ACC112 (cell line): ENCODE measurements around the gene STARD7.

Experiments
- H2AFZ ChIP-seq: fragments of 200-600 bp; sonication (generic); one replicate; pipeline ENCODE4 v1.6.0; 2017; ENCODE audit warnings: antibody characterized with exemption, low read length; ENCODE audit not compliant: unreplicated experiment
- H3K27ac ChIP-seq: fragments of 200-600 bp; sonication (generic); 2 replicates; pipeline ENCODE4 v1.5.1; 2014; ENCODE audit warnings: low read depth, mild to moderate bottlenecking, antibody characterized with exemption, low read length, moderate library complexity
- H3K27me3 ChIP-seq: fragments of 200-600 bp; sonication (generic); 2 replicates; pipeline ENCODE4 v1.6.1; 2014; ENCODE audit warnings: mild to moderate bottlenecking, antibody characterized with exemption, low read length, moderate library complexity, mixed read lengths; ENCODE audit not compliant: insufficient read depth
- H3K36me3 ChIP-seq: fragments of 200-600 bp; sonication (generic); 2 replicates; pipeline ENCODE4 v1.6.1; 2016; ENCODE audit warnings: mild to moderate bottlenecking, antibody characterized with exemption, low read length, moderate library complexity, mixed read lengths; ENCODE audit not compliant: insufficient read depth
- H3K4me1 ChIP-seq: fragments of 200-600 bp; sonication (generic); one replicate; pipeline ENCODE4 v1.6.1; 2016; ENCODE audit warnings: low read length, mixed read lengths; ENCODE audit not compliant: insufficient read depth, unreplicated experiment, control insufficient read depth
- H3K4me3 ChIP-seq: fragments of 200-600 bp; sonication (generic); 2 replicates; pipeline ENCODE4 v1.5.1; 2014; ENCODE audit warnings: mild to moderate bottlenecking, low read depth, low read length
- H3K79me2 ChIP-seq: fragments of 200-600 bp; sonication (generic); one replicate; pipeline ENCODE4 v1.6.0; 2016; ENCODE audit warnings: low read length; ENCODE audit not compliant: control insufficient read depth, unreplicated experiment, insufficient read depth

Gene STARD7

DNA sequence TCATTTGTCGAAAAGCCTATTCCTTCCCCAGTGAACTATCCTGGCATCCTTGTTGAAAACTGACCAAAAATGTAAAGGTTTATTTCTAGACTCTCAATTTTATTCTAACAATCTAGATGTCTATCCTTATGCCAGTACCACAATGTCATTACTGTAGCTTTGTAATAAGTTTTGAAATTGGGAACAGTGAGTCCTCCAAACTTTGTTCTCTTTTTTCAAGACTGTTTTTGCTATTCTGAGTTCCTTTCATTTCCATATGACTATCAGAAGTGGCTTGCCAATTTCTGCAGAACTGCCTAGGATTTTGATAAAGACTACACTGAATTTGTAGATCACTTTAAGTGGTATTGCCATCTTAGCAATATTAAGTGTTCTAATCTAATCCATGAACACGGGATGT, 9.7 kb downstream of the STARD7 start:
- Histone ChIP-seq H3K4me3 (no peak overlapping the region), H3K4me1 (peaks cover 35% of the 10 kb centered on the region), H3K27ac (no peak overlapping the region), H3K36me3 (peaks cover 12% of the 10 kb centered on the region), H3K79me2 (peaks cover 88% of the 10 kb centered on the region), H2AFZ (no peak overlapping the region), H3K27me3 (no peaks in the 10 kb centered on the region)

DNA sequence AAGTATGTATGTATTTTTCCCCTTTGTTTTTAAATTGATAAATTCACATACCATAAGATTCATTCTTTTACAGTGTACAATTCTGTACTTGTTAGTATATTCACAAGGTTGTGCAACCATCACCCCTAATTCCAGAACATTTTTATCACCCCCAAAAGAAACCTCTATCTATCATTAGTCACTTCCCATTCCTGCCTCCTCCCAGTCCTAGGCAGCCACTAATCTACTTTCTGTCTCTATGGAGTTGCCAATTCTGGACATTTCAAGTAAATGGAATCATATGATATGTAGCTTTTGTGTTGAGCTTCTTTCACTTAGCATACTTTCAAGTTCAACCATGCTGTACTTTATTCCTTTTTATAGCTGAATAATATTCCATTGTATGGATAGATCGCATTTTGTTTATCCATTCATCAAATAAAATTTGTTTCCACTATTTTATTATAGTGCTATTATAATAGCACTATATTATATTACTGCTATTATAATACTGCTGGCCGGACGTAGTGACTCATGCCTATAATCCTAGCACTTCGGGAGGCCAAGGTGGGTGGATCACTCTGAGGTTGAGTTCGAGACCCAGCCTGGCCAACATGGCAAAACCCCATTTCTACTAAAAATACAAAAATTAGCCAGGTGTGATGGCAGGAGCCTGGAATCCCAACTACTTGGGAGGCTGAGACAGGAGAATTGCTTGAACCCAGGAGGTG, 10.9 kb downstream of the STARD7 start:
- no peaks in the 10 kb centered on the region for H3K27me3 ChIP-seq
- H2AFZ ChIP-seq = no peak overlapping the region
- peaks cover 22% of the 10 kb centered on the region for H3K36me3 ChIP-seq

DNA sequence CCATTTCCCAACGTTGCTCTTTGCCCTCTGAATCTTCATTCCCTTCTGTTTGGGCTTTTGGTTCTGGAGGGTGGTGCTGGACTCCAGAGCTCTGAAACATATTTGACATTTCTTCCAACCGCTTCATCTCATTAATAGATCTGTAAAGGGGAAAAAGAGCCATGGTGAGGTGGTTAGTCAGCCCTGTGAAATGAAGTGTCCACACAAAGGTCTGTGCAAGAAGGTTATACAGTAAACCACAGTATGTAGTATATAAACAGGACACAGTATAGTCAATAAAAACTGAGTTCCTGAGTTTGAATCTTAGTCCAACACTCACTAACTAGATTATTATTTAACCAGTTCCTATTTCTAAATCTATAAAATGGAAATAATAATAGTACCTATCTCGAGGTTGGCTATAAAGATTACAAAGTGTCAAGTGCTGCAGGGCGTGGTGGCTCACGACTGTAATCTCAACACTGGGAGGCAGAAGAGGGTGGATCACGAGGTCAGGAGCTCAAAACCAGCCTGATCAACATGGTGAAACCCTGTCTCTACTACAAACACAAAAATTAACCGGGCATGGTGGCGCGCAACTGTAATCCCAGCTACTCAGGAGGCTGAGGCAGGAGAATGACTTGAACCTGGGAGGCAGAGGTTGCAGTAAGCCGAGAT, 13.1 kb downstream of the STARD7 start:
- no peak overlapping the region for H3K4me3 ChIP-seq
- no peak overlapping the region for H2AFZ ChIP-seq
- H3K4me1 ChIP-seq = peaks cover 24% of the 10 kb centered on the region
- no peak overlapping the region for H3K27ac ChIP-seq
- no peaks in the 10 kb centered on the region for H3K27me3 ChIP-seq
- peaks cover 30% of the 10 kb centered on the region for H3K36me3 ChIP-seq
- peaks cover 55% of the 10 kb centered on the region for H3K79me2 ChIP-seq

More for the DNA sequence above, 10.9 kb downstream of the STARD7 start:
- Histone ChIP-seq H3K4me1 (peaks cover 28% of the 10 kb centered on the region), H3K79me2 (peaks cover 76% of the 10 kb centered on the region), H3K27ac (peak overlapping the region; percentile 26), H3K4me3 (no peak overlapping the region)

DNA sequence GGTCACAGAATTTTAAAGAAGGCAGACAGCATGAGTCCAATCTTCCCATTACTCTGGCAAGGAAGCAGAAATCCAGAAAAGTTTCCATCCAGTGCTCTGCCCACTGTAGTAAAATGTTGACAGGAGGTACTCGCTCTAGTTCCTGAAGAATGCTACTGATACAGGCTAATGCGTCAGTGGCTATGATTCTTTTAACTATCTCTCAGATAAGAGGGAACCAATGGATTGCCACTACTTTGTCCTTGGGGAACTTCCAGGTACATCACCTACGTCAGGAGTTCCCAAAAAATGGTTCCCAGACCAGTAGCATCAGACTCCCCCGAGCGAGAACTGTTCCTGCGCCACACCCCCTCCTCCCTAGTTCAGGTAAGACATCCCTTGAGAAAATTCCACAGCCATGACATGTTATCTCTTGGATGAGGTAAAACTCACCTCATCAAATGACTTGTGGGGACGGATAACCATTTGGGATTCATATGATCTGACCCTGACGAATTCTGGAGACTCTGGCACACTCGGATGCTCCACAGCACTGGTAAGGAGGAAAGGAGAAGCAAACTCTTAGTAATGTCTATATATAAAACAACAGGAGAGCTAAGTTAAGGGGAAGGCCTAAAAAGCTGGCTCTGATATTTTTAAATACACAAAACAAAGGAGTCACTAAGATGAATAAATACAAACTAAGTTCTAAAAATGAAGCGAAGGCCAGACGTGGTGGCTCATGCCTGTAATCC, 16.5 kb downstream of the STARD7 start:
- Histone ChIP-seq H2AFZ (no peak overlapping the region), H3K27me3 (no peaks in the 10 kb centered on the region), H3K4me1 (no peaks in the 10 kb centered on the region), H3K4me3 (no peak overlapping the region), H3K27ac (no peak overlapping the region), H3K79me2 (peaks cover 25% of the 10 kb centered on the region), H3K36me3 (peaks cover 30% of the 10 kb centered on the region)

DNA sequence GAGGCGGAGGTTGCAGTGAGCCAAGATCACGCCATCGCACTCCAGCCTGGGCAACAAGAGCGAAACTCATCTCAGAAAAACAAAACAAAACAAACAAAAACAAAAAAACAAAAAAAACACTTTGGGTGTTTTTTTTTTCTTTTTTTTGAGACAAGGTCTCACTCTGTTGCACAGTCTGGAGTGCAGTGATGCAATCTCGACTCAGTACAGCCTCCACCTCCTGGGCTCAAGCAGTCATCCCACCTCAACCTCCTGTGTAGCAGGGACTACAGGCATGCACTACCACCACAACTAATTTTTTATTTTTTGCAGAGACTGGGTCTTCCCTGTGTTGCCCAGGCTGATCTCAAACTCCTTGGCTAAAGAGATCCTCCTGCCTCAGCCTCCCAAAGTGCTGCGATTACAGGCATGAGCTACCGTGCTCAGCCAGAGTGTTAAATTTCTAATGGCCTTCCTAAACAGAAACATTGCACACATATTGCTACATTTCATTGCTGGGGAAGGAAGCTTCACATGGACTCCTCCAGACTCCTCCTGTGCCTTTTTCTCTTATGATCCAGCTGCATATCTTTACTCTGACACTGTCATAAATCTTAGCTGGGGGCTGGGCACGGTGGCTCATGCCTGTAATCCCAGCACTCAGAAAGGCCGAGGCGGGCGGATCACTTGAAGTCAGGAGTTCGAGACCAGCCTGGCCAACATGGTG, 19.7 kb downstream of the STARD7 start:
- no peaks in the 10 kb centered on the region for H3K4me1 ChIP-seq

DNA sequence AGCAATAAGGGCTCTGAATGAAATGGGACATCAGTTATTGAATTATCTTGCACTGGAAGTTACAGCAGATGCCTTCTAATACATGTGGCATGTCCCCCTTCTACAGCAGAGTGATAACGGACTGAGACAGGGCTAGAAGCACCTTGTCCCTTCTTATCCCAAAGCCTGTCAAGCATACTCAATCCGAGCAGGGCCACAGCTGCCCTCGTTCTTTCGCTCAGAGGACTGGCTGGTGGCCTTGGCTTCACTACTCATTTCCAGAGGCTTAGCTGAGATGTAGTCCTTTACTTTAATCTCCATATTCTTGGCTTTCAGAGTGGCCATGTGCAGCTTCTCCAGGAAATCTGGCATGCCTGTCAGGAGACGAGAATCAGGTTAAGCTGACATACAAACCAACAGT, 22.1 kb downstream of the STARD7 start:
- no peaks in the 10 kb centered on the region for H3K27me3 ChIP-seq
- H3K79me2 ChIP-seq = no peaks in the 10 kb centered on the region
- H3K4me1 ChIP-seq = no peaks in the 10 kb centered on the region
- no peak overlapping the region for H2AFZ ChIP-seq
- no peak overlapping the region for H3K27ac ChIP-seq
- no peak overlapping the region for H3K4me3 ChIP-seq
- H3K36me3 ChIP-seq = peaks cover 19% of the 10 kb centered on the region

More for the DNA sequence above, 19.7 kb downstream of the STARD7 start:
- no peak overlapping the region for H2AFZ ChIP-seq
- no peak overlapping the region for H3K27ac ChIP-seq
- no peaks in the 10 kb centered on the region for H3K27me3 ChIP-seq
- H3K4me3 ChIP-seq = no peak overlapping the region
- no peaks in the 10 kb centered on the region for H3K79me2 ChIP-seq
- H3K36me3 ChIP-seq = peaks cover 34% of the 10 kb centered on the region

DNA sequence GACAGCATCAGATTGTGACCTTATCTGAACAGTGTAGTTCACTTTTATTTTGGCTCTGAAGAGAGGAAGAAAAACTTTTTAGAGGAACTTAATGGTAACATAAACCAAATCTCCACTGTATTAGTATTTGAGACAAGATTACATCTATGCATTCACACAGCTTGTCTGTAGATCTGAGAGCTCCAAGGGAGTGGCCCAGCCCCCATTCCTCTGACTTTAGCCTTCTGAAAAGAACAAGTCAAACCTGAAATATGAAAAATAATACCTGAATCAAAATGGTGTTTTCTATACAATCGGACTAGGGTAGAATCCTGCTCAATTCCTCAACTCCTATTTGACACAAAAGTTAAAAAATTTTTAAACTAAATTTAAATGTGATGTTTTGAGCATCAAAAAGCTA, 23.1 kb downstream of the STARD7 start:
- no peaks in the 10 kb centered on the region for H3K27me3 ChIP-seq
- H3K27ac ChIP-seq = no peak overlapping the region
- peaks cover 16% of the 10 kb centered on the region for H3K36me3 ChIP-seq
- H3K4me1 ChIP-seq = no peaks in the 10 kb centered on the region
- no peak overlapping the region for H2AFZ ChIP-seq
- no peaks in the 10 kb centered on the region for H3K79me2 ChIP-seq
- no peak overlapping the region for H3K4me3 ChIP-seq

DNA sequence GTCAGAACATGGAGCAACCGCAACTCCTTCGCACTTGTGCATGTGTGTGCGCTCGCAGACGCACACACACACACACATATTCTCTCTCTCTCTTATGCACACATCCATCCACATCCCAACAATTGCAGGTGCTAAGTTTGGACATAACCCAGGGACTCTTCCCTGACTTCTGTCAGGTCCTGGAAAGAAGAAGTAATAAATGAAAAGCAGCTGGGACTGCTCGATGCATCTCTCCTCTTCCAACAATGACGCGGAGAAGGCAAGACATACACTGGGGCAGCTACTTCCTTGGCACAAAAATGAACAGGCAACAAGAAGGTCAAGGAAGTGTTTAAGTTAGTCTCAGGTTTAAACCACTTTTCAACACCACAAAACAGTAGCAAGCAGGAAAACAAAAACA, 23.6 kb downstream of the STARD7 start:
- Histone ChIP-seq H3K27ac (no peak overlapping the region), H3K36me3 (peaks cover 16% of the 10 kb centered on the region), H2AFZ (no peak overlapping the region), H3K4me1 (no peaks in the 10 kb centered on the region), H3K27me3 (no peaks in the 10 kb centered on the region), H3K79me2 (no peaks in the 10 kb centered on the region), H3K4me3 (no peak overlapping the region)

DNA sequence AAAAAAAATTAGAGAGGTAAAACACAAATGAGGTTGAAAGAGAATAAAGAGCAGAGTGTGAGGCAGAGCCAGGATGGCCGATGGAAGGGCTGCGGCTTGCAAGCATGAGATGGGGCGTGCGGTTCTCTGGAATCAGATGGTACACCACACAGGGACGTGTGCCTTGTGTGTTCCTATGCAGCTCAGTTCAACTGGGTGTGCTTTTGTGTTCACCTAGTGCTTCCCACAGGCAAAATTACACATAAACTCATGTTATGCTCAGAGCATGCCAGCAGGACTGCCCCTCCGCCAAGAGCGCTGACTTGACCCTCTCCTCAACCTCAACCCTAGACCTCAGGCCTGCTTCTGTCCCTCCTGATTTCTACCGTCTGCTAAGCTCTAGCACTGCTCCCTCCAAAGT, 24.4 kb downstream of the STARD7 start:
- H2AFZ ChIP-seq = no peak overlapping the region
- no peaks in the 10 kb centered on the region for H3K27me3 ChIP-seq
- H3K27ac ChIP-seq = no peak overlapping the region
- no peaks in the 10 kb centered on the region for H3K79me2 ChIP-seq
- H3K4me3 ChIP-seq = no peak overlapping the region
- no peaks in the 10 kb centered on the region for H3K4me1 ChIP-seq
- peaks cover 16% of the 10 kb centered on the region for H3K36me3 ChIP-seq

DNA sequence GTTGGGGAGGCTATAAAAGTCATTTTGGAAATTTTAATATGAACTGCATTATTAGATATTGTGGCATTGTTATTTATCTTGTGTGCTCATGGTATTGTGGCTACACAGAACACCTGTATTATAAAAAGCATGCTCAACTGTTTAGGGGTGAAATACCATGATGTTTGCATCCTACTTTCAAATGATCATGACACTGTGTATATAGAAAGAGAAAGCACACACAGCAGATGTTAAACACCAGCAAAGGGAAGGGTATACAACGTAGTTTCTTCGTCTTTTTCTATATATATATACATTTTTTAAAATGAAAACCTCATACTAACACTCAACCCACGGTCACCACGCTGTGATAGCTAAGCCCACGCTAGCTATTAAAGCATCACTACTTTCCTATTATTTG, 27.1 kb downstream of the STARD7 start:
- Histone ChIP-seq H3K4me3 (no peak overlapping the region), H3K36me3 (peaks cover 14% of the 10 kb centered on the region; the same call in 1 of the 2 replicates), H2AFZ (no peak overlapping the region), H3K27ac (no peak overlapping the region), H3K79me2 (no peaks in the 10 kb centered on the region), H3K27me3 (no peaks in the 10 kb centered on the region), H3K4me1 (peaks cover 3% of the 10 kb centered on the region)
